Osteocyte (in vitro differentiated cells): ENCODE results near the gene APBB1IP. TPM values are rescaled to one million over a fixed set of nuclear protein-coding genes. Genes with fewer than 3 reads are reported as not detected.

Experiments used
- DNase-seq: peaks from one replicate; pipeline ENCODE4 v3.0.0; 2021; ENCODE audit warnings: mixed read lengths; ENCODE audit not compliant: unreplicated experiment; ENCODE audit errors: extremely low spot score
- H3K27ac Mint-ChIP-seq: one replicate; pipeline ENCODE4 v1.8.0; 2021; ENCODE audit warnings: mild to moderate bottlenecking, mixed read lengths; ENCODE audit not compliant: unreplicated experiment
- H3K27me3 Mint-ChIP-seq: one replicate; pipeline ENCODE4 v1.8.0; 2021; ENCODE audit warnings: mixed read lengths; ENCODE audit not compliant: unreplicated experiment
- H3K36me3 Mint-ChIP-seq: one replicate; pipeline ENCODE4 v1.8.0; 2021; ENCODE audit warnings: mixed read lengths; ENCODE audit not compliant: unreplicated experiment
- H3K4me1 Mint-ChIP-seq: one replicate; pipeline ENCODE4 v1.8.0; 2021; ENCODE audit warnings: mixed read lengths; ENCODE audit not compliant: unreplicated experiment
- H3K4me3 Mint-ChIP-seq: one replicate; pipeline ENCODE4 v1.8.0; 2021; ENCODE audit warnings: mild to moderate bottlenecking, moderate library complexity, mixed read lengths; ENCODE audit not compliant: unreplicated experiment
- H3K9me3 Mint-ChIP-seq: one replicate; pipeline ENCODE4 v1.8.0; 2021; ENCODE audit warnings: mixed read lengths; ENCODE audit not compliant: unreplicated experiment
- CTCF ChIP-seq: fragments of 200-600 bp; sonication (generic); IDR thresholded peaks from 2 replicates; pipeline ENCODE4 v1.5.0; 2021; ENCODE audit warnings: antibody characterized with exemption, mild to moderate bottlenecking, moderate library complexity
- total RNA-seq: library from RNA; stranded (reverse); gene quantifications from 2 replicates; pipeline ENCODE4 v1.2.1, GENCODE V29; 2021

APBB1IP gene
- total RNA-seq, 1 donor from 2014 or later: not detected

GRCh38 chr10:26408858-26409494, 29.2 kb upstream of the APBB1IP start:
- no peak overlapping the region for H3K4me3 Mint-ChIP-seq
- DNase-seq: no peak
- no peaks in the 10 kb centered on the region for H3K27me3 Mint-ChIP-seq
- peaks cover 4% of the 10 kb centered on the region for H3K9me3 Mint-ChIP-seq
- H3K36me3 Mint-ChIP-seq: no peaks in the 10 kb centered on the region
- H3K4me1 Mint-ChIP-seq: no peaks in the 10 kb centered on the region
- no peak overlapping the region for H3K27ac Mint-ChIP-seq
- TF ChIP-seq CTCF: no peak

- no peaks in the 10 kb centered on the region for H3K4me1 Mint-ChIP-seq
- TF ChIP-seq CTCF: no peak
- H3K36me3 Mint-ChIP-seq: no peaks in the 10 kb centered on the region
- no peaks in the 10 kb centered on the region for H3K27me3 Mint-ChIP-seq
- DNase-seq: no peak
- no peak overlapping the region for H3K4me3 Mint-ChIP-seq
- peaks cover 5% of the 10 kb centered on the region for H3K9me3 Mint-ChIP-seq
- no peak overlapping the region for H3K27ac Mint-ChIP-seq
Measured at GRCh38 chr10:26410356-26410755, 27.8 kb upstream of the APBB1IP start.

GRCh38 chr10:26412932-26413331, 25.2 kb upstream of the APBB1IP start:
- no peaks in the 10 kb centered on the region for H3K4me1 Mint-ChIP-seq
- DNase-seq: no peak
- H3K4me3 Mint-ChIP-seq: no peak overlapping the region
- no peaks in the 10 kb centered on the region for H3K27me3 Mint-ChIP-seq
- no peak overlapping the region for H3K27ac Mint-ChIP-seq
- TF ChIP-seq CTCF: no peak
- H3K9me3 Mint-ChIP-seq: peaks cover 15% of the 10 kb centered on the region
- H3K36me3 Mint-ChIP-seq: no peaks in the 10 kb centered on the region

- peaks cover 13% of the 10 kb centered on the region for H3K9me3 Mint-ChIP-seq
- no peaks in the 10 kb centered on the region for H3K4me1 Mint-ChIP-seq
- H3K36me3 Mint-ChIP-seq: no peaks in the 10 kb centered on the region
- H3K27me3 Mint-ChIP-seq: no peaks in the 10 kb centered on the region
- no peak overlapping the region for H3K4me3 Mint-ChIP-seq
- TF ChIP-seq CTCF: no peak
- no peak overlapping the region for H3K27ac Mint-ChIP-seq
- DNase-seq: no peak
Measured at GRCh38 chr10:26413375-26413774, 24.8 kb upstream of the APBB1IP start.

GRCh38 chr10:26417136-26417535, 21.0 kb upstream of the APBB1IP start:
- Mint-ChIP-seq H3K4me3 (no peak overlapping the region), H3K27ac (no peak overlapping the region)

More at GRCh38 chr10:26417136-26417535, 21.0 kb upstream of the APBB1IP start:
- H3K9me3 Mint-ChIP-seq: peaks cover 12% of the 10 kb centered on the region
- no peak for TF ChIP-seq CTCF
- no peaks in the 10 kb centered on the region for H3K27me3 Mint-ChIP-seq
- H3K4me1 Mint-ChIP-seq: no peaks in the 10 kb centered on the region
- H3K36me3 Mint-ChIP-seq: no peaks in the 10 kb centered on the region
- DNase-seq: no peak
